ENCODE measurements around the gene ADGRL2. TPM values are rescaled to one million over a fixed set of nuclear protein-coding genes. Genes with fewer than 3 reads are reported as not detected.

ADGRL2 gene
- total RNA-seq, 4 donors from 2014 or later: 50.7 to 72.4 (median 54.2) TPM

DNA sequence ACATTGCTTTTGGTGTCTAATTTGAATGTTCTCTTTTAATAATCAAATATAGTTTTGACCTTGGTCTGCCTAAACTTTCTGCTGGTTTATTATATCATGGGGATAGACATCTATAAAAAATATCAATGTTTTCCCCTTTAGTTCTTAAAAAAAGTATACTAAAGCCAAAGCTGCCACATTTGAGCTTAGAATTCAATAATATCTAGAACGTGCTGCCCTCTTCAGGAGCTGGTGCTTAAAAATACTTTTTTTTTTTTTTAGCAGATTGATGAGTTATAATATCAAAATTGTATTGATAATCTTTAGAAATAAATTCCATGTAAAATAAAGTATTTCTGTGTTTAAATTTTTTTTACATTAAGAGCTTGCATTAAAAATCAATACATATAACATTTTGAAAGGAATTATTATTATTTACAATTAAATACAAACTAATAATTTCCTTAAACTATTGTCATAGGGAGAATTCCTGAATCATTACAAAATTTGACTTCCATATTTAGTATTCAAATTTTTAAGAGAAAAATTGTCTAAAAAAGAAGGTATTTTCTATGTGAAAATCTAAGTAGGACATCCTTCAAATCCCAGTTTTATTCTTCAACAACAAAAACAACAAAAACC, 40.1 kb upstream of the ADGRL2 start:
- ATAC-seq (ENCODE audit: low FRiP score) (no peak), DNase-seq (ENCODE audit: low spot score) (no peak)
- TF ChIP-seq, protein P1, sequence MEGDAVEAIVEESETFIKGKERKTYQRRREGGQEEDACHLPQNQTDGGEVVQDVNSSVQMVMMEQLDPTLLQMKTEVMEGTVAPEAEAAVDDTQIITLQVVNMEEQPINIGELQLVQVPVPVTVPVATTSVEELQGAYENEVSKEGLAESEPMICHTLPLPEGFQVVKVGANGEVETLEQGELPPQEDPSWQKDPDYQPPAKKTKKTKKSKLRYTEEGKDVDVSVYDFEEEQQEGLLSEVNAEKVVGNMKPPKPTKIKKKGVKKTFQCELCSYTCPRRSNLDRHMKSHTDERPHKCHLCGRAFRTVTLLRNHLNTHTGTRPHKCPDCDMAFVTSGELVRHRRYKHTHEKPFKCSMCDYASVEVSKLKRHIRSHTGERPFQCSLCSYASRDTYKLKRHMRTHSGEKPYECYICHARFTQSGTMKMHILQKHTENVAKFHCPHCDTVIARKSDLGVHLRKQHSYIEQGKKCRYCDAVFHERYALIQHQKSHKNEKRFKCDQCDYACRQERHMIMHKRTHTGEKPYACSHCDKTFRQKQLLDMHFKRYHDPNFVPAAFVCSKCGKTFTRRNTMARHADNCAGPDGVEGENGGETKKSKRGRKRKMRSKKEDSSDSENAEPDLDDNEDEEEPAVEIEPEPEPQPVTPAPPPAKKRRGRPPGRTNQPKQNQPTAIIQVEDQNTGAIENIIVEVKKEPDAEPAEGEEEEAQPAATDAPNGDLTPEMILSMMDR (IDR thresholded peaks at IDR 0.05): no peak

DNA sequence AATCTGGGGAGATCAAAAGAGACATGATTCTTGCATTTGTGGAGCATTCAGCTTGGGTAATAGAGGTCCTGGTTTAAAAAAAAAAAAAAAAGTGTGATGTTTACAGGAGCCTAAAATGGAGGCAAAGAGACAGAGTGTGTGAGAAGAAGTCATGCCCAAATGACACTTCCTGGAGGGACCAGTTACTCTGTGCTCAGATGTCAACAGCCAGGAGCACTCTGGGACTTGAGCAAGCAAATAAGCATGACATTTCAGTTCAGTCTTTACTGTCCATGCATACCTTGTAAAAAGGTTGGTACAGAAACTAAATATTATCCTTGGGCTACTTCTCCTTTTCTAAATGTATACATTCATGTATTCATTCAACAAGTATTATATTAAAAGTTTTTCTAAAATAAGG, 25.2 kb upstream of the ADGRL2 start:
- no peak for ATAC-seq (ENCODE audit: low FRiP score)
- no peak for DNase-seq (ENCODE audit: low spot score)
- TF ChIP-seq, protein P1 (IDR thresholded peaks at IDR 0.05): no peak

DNA sequence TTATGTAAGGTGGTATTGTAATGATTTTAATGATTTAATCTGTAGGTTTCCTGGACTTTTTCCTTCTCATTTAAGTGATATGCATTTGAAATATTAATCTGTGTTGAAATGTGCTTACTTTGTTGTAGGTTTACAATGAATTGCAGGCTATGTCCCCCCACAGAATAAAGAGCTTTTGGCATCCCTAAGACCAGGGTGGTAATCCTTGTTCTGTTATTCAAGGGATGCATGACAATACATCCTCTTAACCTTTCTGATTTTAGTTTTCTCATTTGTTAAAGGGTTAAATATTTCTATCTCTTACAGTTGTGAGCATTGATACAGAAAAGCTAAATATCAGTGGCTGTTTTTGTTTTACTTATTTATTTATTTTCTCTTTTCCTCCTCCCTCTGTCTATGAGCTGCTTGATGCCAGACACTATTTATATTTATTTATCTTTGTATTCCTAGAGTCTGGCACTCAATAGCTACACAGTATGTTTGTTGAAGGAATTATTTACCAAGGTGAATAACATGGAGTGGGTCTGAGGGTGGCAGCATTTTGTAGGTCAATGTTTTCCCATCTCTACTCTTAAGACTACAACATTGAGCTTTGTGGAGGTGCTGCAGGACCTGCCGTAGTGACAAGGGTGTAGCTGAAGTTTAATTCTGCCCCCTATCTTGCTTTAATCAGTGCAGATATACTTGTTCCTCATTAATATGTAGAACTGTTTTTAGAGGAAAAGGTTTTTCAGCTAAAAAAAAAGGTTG, 19.9 kb upstream of the ADGRL2 start:
- DNase-seq (ENCODE audit: low spot score) (no peak), ATAC-seq (ENCODE audit: low FRiP score) (no peak)
- TF ChIP-seq, protein P1 (IDR thresholded peaks at IDR 0.05): no peak

DNA sequence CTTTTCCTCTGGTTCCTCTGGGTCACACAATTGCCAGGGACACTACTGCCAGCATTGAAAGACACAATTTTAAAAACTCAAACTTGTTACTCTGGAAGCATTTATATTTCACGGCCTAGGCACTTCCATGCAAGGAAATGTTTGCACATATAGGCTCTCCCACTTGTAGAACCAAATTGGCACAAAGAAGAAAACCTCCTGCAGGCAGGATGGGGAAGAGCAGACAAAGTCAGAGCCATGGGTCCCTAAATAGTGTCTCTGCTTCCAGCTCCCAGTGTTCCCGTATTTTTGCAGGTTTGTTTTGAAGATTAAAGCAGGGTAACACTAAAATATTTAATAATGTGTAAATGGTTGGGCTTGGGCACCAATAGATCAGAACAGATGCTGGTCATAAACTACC, 19.0 kb upstream of the ADGRL2 start:
- DNase-seq (ENCODE audit: low spot score) (no peak), ATAC-seq (ENCODE audit: low FRiP score) (no peak)
- TF ChIP-seq, protein P1 (IDR thresholded peaks at IDR 0.05): no peak

DNA sequence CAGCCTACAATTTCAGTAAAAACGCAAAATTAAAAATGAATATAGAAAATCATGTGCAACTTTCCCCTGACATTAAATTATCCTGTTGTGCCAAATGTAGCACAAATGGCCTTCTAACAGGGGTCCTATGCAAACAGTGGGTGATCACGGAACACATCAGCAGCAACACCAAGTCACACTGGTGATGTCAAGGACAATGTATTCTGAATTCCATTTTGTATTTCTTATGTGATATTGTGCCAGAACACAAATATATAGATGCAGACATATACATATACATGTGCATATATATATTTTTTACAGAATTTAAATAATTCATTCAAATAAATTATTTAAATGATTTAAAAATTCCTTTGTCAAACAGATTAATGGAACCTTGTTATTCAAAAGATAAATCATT, 8.6 kb upstream of the ADGRL2 start:
- no peak for DNase-seq (ENCODE audit: low spot score)
- TF ChIP-seq, protein P1 (IDR thresholded peaks at IDR 0.05): no peak
- no peak for ATAC-seq (ENCODE audit: low FRiP score)

DNA sequence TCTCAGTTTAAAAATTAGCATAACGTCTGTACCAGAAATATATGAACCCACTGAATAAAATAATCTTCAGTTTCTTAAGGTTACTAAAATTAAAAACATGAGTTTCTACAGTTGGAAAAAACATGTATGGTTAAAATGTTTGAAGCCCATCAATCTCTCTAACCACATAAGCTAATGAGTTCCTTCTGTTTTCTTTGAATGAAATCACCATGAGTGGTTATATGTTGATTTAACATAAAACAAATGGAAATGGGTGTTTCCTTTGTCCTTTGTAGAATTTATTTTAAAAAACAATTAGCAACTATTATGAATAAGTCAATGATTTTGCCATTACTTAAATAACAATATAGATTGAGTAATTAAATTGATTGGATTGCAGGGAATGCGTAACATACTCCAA, 3.0 kb upstream of the ADGRL2 start:
- TF ChIP-seq, protein P1 (IDR thresholded peaks at IDR 0.05): no peak
- no peak for DNase-seq (ENCODE audit: low spot score)
- ATAC-seq (ENCODE audit: low FRiP score): no peak

Measured in omental fat pad (tissue), 4 donors.